PC-9 (cell line): ENCODE data around the gene CCDC106. TPM values are rescaled to one million over a fixed set of nuclear protein-coding genes. Genes with fewer than 3 reads are reported as not detected.

Experiments used
- BruUV-seq: library from RNA; stranded (reverse); fragments of 400-500 nt; replicated peaks from 2 replicates; lab custom pipeline; 2021; lab: Mats Ljungman, UMichigan
- CTCF ChIA-PET: fragments of 300-600 bp; sonication (Branson Sonifier 250); formaldehyde crosslinking; loops from one replicate; lab custom pipeline; 2022; ENCODE audit warnings: antibody characterized with exemption; lab: Charles Lee
- POLR2A ChIA-PET: fragments of 300-600 bp; sonication (Branson Sonifier 250); formaldehyde crosslinking; loops from one replicate; lab custom pipeline; 2022; ENCODE audit warnings: antibody characterized with exemption; ENCODE audit not compliant: unreplicated experiment; lab: Charles Lee
- DNase-seq, 2 experiments: peaks; one replicate each; pipeline versions ENCODE4 v3.0.0 to v3.0.0-alpha.2; 2015 to 2022; ENCODE audit warnings: mixed read lengths in 1 of 2
- H2AFZ ChIP-seq: fragments of 200-600 bp; sonication (generic); 2 replicates; pipeline ENCODE4 v1.8.1; 2017; ENCODE audit warnings: antibody characterized with exemption
- H3F3A ChIP-seq: fragments of 200-600 bp; sonication (generic); 2 replicates; pipeline ENCODE4 v1.8.1; 2017; ENCODE audit warnings: antibody characterized with exemption, mild to moderate bottlenecking, low read depth; ENCODE audit not compliant: insufficient read depth
- H3K27ac ChIP-seq: fragments of 200-600 bp; sonication (generic); 2 replicates; pipeline ENCODE4 v1.6.1; 2016; ENCODE audit warnings: mixed run types
- H3K27me3 ChIP-seq: fragments of 200-600 bp; sonication (generic); 2 replicates; pipeline ENCODE4 v1.6.1; 2016; ENCODE audit warnings: low read depth, mixed run types; ENCODE audit not compliant: insufficient read depth
- H3K36me3 ChIP-seq: fragments of 200-600 bp; sonication (generic); 2 replicates; pipeline ENCODE4 v1.6.1; 2016; ENCODE audit warnings: low read depth, mixed run types
- H3K4me1 ChIP-seq: fragments of 200-600 bp; sonication (generic); replicated peaks from 2 replicates; pipeline ENCODE4 v1.6.1; 2016; ENCODE audit warnings: mixed run types; ENCODE audit not compliant: insufficient read depth
- H3K4me2 ChIP-seq: fragments of 200-600 bp; sonication (generic); 2 replicates; pipeline ENCODE4 v1.6.1; 2017; ENCODE audit warnings: mixed run types
- H3K4me3 ChIP-seq: fragments of 200-600 bp; sonication (generic); 2 replicates; pipeline ENCODE4 v1.6.1; 2016; ENCODE audit warnings: mixed run types
- H3K79me2 ChIP-seq: fragments of 200-600 bp; sonication (generic); 2 replicates; pipeline ENCODE4 v1.6.1; 2017; ENCODE audit warnings: low read depth, mixed run types
- H3K9me2 ChIP-seq: fragments of 200-600 bp; sonication (generic); 2 replicates; pipeline ENCODE4 v1.8.1; 2017; ENCODE audit warnings: mild to moderate bottlenecking; ENCODE audit not compliant: insufficient read depth
- H3K9me3 ChIP-seq: fragments of 200-600 bp; sonication (generic); 2 replicates; pipeline ENCODE4 v1.8.1; 2016; ENCODE audit warnings: low read depth; ENCODE audit not compliant: insufficient read depth
- H4K20me1 ChIP-seq: fragments of 200-600 bp; sonication (generic); 2 replicates; pipeline ENCODE4 v1.8.1; 2017; ENCODE audit not compliant: insufficient read depth
- CTCF ChIP-seq: fragments of 200-600 bp; sonication (generic); conservative IDR thresholded peaks from 2 replicates; pipeline ENCODE4 v1.6.1; 2017; ENCODE audit warnings: mixed run types, antibody characterized with exemption, mild to moderate bottlenecking, moderate library complexity
- EZH2 ChIP-seq: fragments of 200-600 bp; sonication (generic); IDR thresholded peaks from 2 replicates; pipeline ENCODE4 v1.8.0; 2017; ENCODE audit warnings: antibody characterized with exemption, low read depth
- intact Hi-C: fragments of 100-400 bp; cut with micrococcal nuclease; formaldehyde crosslinking; loops from one replicate; pipeline ENCODE4 v1.10.0; 2022; ENCODE audit not compliant: unreplicated experiment
- total RNA-seq: library from RNA; stranded (reverse); gene quantifications from 2 replicates; pipeline ENCODE4 v1.2.3, GENCODE V29; 2021

The CCDC106 gene
- total RNA-seq, 1 experiment from 2014 or later, result 3.2 TPM

- Histone ChIP-seq H3K4me2 (peak overlapping the region; percentile 92), H3K4me3 (peak overlapping the region; percentile 62), H3K27me3 (no peaks in the 10 kb centered on the region), H3F3A (peaks cover 17% of the 10 kb centered on the region), H3K36me3 (no peaks in the 10 kb centered on the region), H3K27ac (peak overlapping the region; percentile 75), H2AFZ (peak overlapping the region; percentile 88), H3K9me2 (no peaks in the 10 kb centered on the region), H3K9me3 (no peaks in the 10 kb centered on the region), H3K79me2 (no peaks in the 10 kb centered on the region), H4K20me1 (peaks cover 8% of the 10 kb centered on the region), H3K4me1 (peaks cover 14% of the 10 kb centered on the region)
- intact Hi-C loops, result no loop called here
- DNase-seq, result no peak
- ChIA-PET POLR2A (interaction anchor here (0.6 to 1.0 kb wide), 7 partner anchors 19 to 550 kb away, joined by 3 to 11 read pairs (median 4); partner anchors contain the start of gene ZNF628), CTCF (interaction anchor here (0.6 to 1.0 kb wide), 5 partner anchors 16 to 366 kb away, joined by 3 to 14 read pairs (median 8); partner anchors contain the start of gene PPP6R1)
- BruUV-seq, result TSS peak; percentile 90
- TF ChIP-seq EZH2 (no peak), CTCF (no peak)
These were observed 23.0 kb upstream of the CCDC106 start for GRCh38 chr19:55625004-55625326.

- POLR2A ChIA-PET, result interaction anchor here (0.6 kb wide), 1 partner anchor 140 kb away, joined by 7 read pairs; no protein-coding TSS in a partner anchor
- no peaks in the 10 kb centered on the region for H3K9me3 ChIP-seq
- CTCF ChIA-PET, result interaction anchor here (0.5 to 1.0 kb wide), 2 partner anchors 16 to 159 kb away, joined by 5 to 6 read pairs; no protein-coding TSS in a partner anchor
These were observed 21.7 kb upstream of the CCDC106 start for GRCh38 chr19:55626350-55626749.

GRCh38 chr19:55632463-55632834 lies 15.6 kb upstream of the CCDC106 start:
- CTCF ChIA-PET, result interaction anchor here (0.7 to 2.1 kb wide), 6 partner anchors 43 to 701 kb away, joined by 3 to 10 read pairs (median 4); no protein-coding TSS in a partner anchor
- no peaks in the 10 kb centered on the region for H3K9me3 ChIP-seq
- no TSS peak for BruUV-seq
- no peaks in the 10 kb centered on the region for H3K27me3 ChIP-seq
- intact Hi-C loops, result loop anchor here (2.0 to 10.0 kb wide), 7 partner anchors 442 to 1462 kb away; no protein-coding TSS in a partner anchor
- H3K36me3 ChIP-seq, result no peaks in the 10 kb centered on the region
- no peak overlapping the region for H3K27ac ChIP-seq
- peak; percentile 84 to 89 for DNase-seq
- no peaks in the 10 kb centered on the region for H4K20me1 ChIP-seq
- H3K4me2 ChIP-seq, result 0 out of 2 replicates have a peak overlapping the region, but pooled peaks have one; percentile 63
- no peak overlapping the region for H3K4me3 ChIP-seq
- H3F3A ChIP-seq, result peaks cover 21% of the 10 kb centered on the region
- peaks cover 27% of the 10 kb centered on the region for H3K79me2 ChIP-seq
- no peaks in the 10 kb centered on the region for H3K9me2 ChIP-seq
- peaks cover 12% of the 10 kb centered on the region for H3K4me1 ChIP-seq
- TF ChIP-seq EZH2 (no peak), CTCF (peak; percentile 96)
- POLR2A ChIA-PET, result interaction anchor here (0.5 to 0.7 kb wide), 4 partner anchors 33 to 1495 kb away, joined by 3 to 7 read pairs (median 5); partner anchors contain the start of genes CNOT3 and FIZ1
- no peak overlapping the region for H2AFZ ChIP-seq

More at GRCh38 chr19:55626350-55626749, 21.7 kb upstream of the CCDC106 start:
- intact Hi-C loops, result no loop called here
- H3K9me2 ChIP-seq, result no peaks in the 10 kb centered on the region
- H3K36me3 ChIP-seq, result no peaks in the 10 kb centered on the region
- no peaks in the 10 kb centered on the region for H3K27me3 ChIP-seq
- no peak overlapping the region for H2AFZ ChIP-seq
- no peak for TF ChIP-seq EZH2
- no peak for TF ChIP-seq CTCF
- no peak overlapping the region for H3K4me2 ChIP-seq
- no peaks in the 10 kb centered on the region for H3K79me2 ChIP-seq
- peaks cover 14% of the 10 kb centered on the region for H3K4me1 ChIP-seq
- H4K20me1 ChIP-seq, result peaks cover 8% of the 10 kb centered on the region
- no peak overlapping the region for H3K4me3 ChIP-seq
- peaks cover 12% of the 10 kb centered on the region for H3F3A ChIP-seq
- DNase-seq, result peak in 1 of 2 experiments; percentile 32
- no peak overlapping the region for H3K27ac ChIP-seq
- BruUV-seq, result no TSS peak
